Activated T-cell treated with anti-CD3 and anti-CD28 coated beads, Interleukin-2, amount 50 U/mL, for 4 hours (primary cell): ENCODE measurements around the gene APRT. TPM values are rescaled to one million over a fixed set of nuclear protein-coding genes. Genes with fewer than 3 reads are reported as not detected.

ENCODE experiments used
- ATAC-seq, 2 donors: fragments of 200-7000 bp; cut with Tn5 transposase; one replicate each; pipeline ENCODE4 v1.10.0; 2021
- DNase-seq: peaks from one replicate; pipeline ENCODE4 v3.0.0-alpha.2; 2020
- H3K27me3 Mint-ChIP-seq: one replicate; pipeline ENCODE4 v1.8.0; 2021; ENCODE audit warnings: low read depth, mixed read lengths
- H3K36me3 Mint-ChIP-seq: one replicate; pipeline ENCODE4 v1.8.0; 2022; ENCODE audit warnings: mixed read lengths; ENCODE audit not compliant: insufficient read depth
- H3K4me1 Mint-ChIP-seq: one replicate; pipeline ENCODE4 v1.8.0; 2021; ENCODE audit warnings: low read depth, mixed read lengths
- H3K4me3 Mint-ChIP-seq: one replicate; pipeline ENCODE4 v1.8.0; 2021; ENCODE audit warnings: mild to moderate bottlenecking, moderate library complexity, mixed read lengths
- H3K9me3 Mint-ChIP-seq: one replicate; pipeline ENCODE4 v1.8.0; 2021; ENCODE audit warnings: mixed read lengths
- total RNA-seq, 3 donors: library from RNA; stranded (reverse); gene quantifications; one replicate each; pipeline ENCODE4 v1.2.1, GENCODE V29; 2021

The APRT gene
- total RNA-seq, 3 donors from 2014 or later: 534 to 566 (median 566) TPM

DNA sequence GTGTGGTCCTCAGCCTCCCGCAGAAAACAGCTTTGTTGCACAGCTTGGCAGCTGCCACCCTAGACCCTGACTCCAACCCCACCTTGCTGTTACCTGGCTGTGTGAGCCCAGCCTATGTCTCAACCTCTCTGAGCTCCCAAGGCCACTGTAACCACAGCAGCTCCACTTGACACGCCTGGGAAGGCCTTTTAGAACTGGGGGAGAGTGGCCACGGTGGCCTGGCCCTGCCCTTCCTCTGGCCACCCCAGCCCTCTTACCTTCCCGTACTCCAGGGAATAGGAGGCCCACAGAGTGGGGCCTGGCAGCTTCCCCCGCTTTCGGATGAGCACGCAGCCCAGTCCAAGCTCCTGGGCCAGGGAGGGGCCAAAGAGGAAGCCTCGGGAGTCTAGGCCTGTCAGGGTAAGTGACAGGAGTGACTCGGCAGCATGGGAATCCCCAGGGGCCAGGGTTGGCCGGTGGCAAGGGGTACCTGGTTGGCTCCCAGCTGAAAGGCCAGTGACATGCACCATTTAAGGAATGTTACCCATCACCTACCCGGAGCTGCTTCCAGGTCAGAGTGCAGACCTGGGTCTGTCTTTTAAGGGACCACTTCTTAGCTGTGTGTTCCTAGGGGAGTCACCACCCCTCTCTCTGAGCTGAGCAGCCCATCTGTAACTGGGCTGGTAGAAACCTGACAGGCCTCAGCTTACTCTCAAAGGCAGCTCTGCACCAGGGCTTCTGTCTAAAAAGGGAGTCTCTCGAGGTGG, 1.4 kb downstream of the APRT start:
- Mint-ChIP-seq H3K36me3 (peaks cover 7% of the 10 kb centered on the region), H3K4me1 (peaks cover 7% of the 10 kb centered on the region), H3K27me3 (no peaks in the 10 kb centered on the region), H3K9me3 (no peaks in the 10 kb centered on the region), H3K4me3 (peak overlapping the region; percentile 89)
- ATAC-seq (peak; percentile 11 to 20), DNase-seq (no peak)

DNA sequence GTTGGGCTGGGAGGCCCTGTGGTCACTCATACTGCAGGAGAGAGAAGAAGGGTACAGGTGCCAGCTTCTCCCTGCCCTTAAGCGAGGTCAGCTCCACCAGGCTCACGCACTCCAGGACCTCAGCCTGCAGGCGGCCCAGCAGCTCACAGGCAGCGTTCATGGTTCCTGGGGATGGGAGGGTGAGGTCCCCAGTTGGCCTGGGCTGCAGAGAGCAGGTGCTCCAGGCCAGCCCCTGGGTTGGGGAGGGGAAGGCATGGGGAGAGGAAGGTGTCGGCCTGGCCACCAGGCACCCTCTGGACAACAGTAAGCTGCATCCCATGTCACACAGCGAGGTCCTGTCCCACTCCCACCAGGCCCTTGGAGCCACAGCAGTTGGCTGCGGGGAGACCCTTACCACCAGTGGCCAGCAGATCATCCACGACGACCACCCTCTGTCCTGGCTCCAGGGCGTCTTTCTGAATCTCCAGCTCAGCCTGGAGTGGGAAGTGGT, 2.0 kb downstream of the APRT start:
- Mint-ChIP-seq H3K4me3 (peak overlapping the region; percentile 89), H3K27me3 (no peaks in the 10 kb centered on the region), H3K9me3 (no peaks in the 10 kb centered on the region), H3K36me3 (peaks cover 7% of the 10 kb centered on the region), H3K4me1 (peaks cover 7% of the 10 kb centered on the region)
- DNase-seq (no peak), ATAC-seq (no peak)

DNA sequence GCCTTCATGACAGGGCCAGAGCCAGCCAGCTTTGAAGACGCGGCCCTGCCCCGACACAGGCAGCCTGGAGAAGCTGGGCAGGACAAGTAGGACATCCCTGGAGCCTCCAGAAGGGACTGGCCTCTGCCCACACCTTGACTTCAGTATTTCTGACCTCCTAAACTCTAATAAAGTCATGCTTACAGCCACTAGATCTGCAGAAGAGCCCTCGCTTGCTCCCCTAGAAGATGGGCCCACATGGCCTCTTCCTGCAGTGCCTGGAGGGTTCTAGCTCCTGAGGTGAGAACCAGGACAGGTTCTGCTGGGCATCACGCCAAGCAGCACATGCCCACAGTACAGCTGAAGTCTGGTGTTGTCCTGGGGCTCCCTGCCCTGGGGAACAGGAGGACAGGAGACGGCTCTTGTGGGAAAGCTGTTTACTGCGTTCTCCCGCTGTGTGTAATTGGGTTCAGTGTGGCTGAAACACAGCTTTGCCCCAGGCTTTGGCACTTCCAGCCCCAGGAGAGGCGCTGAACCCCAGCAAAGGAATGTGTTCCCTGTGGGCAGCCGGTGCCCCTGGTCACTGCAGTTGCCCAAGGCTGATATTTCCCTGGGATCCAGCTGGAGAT, 2.6 kb downstream of the APRT start:
- DNase-seq (no peak), ATAC-seq (no peak)
- Mint-ChIP-seq H3K4me1 (peaks cover 7% of the 10 kb centered on the region), H3K9me3 (no peaks in the 10 kb centered on the region), H3K36me3 (peaks cover 7% of the 10 kb centered on the region), H3K27me3 (no peaks in the 10 kb centered on the region), H3K4me3 (peak overlapping the region; percentile 89)

DNA sequence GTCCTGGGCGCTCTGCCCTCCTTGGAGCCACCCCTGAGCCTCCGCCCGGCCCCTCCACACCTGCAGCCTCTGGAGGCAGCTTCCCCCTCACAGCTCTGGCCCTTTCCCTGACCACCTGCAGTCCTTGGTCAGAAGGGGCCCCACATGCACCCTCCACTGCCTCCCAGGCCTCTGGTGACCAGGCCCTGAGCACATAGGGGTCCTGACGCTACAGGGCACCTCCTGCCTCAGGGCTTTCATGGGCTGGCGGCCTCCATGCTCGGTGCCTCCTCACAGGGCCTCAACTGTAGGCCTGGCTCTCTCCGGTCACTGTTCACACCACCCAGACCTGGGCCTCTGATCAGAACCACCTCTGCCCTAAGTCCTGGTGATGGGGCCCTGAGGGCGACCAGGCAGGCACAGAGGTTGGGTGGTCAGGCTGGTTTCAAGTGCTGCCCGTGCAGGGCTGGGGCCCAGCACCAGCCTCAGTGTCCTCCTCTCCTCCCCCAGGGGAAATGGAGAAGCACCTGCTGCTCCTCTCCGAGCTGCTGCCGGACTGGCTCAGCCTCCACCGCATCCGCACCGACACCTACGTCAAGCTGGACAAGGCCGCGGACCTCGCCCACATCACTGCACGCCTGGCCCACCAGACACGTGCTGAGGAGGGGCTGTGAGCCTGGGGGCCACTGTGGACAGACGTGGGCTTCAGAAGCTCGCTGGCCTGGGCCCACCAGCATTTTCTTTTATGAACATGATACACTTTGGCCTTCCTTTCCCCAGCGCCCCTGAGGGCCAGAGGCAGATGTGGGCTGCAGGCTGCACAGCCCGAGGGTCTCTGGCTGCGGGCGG, 3.9 kb downstream of the APRT start:
- no peaks in the 10 kb centered on the region for H3K27me3 Mint-ChIP-seq
- ATAC-seq: no peak
- peaks cover 7% of the 10 kb centered on the region for H3K36me3 Mint-ChIP-seq

DNA sequence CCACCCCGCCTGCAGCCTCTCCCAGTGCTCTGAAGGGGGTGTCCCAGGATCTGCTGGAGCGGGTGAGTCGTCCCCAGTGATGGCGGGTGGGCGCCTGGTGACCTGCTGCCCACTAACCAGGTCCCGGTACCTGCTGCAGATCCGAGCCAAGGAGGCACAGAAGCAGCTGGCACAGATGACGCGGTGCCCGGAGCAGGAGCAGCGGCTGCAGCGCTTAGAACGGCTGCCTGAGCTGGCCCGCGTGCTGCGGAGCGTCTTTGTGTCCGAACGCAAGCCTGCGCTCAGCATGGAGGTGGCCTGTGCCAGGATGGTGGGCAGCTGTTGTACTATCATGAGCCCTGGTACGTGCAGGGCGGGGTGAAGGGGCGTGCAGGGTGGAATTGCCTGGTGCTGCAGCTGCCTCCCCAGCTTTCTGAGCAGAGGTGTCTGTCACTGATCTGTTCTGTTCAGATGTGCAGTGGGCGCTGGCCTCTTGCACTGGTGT, 4.5 kb downstream of the APRT start:
- Mint-ChIP-seq H3K4me1 (peaks cover 10% of the 10 kb centered on the region), H3K27me3 (no peaks in the 10 kb centered on the region), H3K9me3 (no peaks in the 10 kb centered on the region), H3K36me3 (peaks cover 7% of the 10 kb centered on the region), H3K4me3 (no peak overlapping the region)
- DNase-seq (no peak), ATAC-seq (no peak)

More for the DNA sequence above, 3.9 kb downstream of the APRT start:
- H3K4me1 Mint-ChIP-seq: peaks cover 7% of the 10 kb centered on the region
- no peak overlapping the region for H3K4me3 Mint-ChIP-seq
- DNase-seq: no peak
- H3K9me3 Mint-ChIP-seq: no peaks in the 10 kb centered on the region

DNA sequence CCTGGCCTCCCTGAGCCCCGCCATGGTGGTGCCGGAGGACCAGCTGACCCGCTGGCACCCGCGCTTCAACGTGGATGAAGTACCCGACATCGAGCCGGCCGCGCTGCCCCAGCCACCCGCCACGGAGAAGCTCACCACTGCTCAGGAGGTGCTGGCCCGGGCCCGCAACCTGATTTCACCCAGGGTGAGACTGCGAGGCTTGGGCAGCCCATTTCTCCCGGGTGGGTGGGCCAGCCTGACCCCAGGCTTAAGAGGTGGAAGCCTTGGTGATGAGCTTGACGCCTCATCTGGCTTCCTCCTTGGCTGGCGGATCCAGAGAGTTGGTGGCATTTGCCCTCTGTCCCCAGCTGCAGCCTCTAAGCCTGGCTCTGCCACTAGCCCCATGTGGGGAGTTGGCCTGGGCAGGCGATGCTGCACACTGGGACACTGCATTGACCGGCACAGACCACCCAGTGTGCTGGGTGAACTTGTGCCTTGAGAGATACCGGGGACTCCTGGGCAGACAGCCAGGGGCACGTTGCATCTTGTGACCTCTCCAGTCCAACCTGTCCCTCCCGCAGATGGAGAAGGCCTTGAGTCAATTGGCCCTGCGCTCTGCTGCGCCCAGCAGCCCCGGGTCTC, 5.1 kb downstream of the APRT start:
- no peaks in the 10 kb centered on the region for H3K9me3 Mint-ChIP-seq

DNA sequence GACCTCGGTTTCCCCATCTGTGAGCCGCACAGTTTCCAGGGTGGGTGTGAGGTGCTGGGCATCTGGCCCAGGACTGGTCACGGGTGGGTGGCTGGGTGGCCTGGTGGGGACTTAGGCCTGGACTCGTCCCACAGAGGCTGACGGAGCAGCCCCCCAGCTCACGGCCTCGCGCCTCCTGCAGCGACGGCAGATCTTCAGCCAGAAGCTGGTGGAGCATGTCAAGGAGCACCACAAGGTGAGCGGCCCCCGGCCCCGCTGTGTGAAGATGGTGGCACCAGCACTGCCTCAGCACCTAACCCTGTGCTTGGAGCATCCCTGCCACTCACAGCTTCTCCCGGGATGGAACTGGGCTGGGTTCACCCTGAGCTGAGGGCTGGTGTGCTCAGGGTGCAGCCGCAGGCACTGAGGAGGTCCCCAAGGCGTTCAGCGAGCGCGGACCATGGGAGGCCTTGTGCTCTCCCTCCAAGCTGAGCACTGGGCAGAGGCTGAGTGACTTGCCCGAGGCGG, 5.8 kb downstream of the APRT start:
- H3K36me3 Mint-ChIP-seq: peaks cover 7% of the 10 kb centered on the region
- H3K27me3 Mint-ChIP-seq: no peaks in the 10 kb centered on the region
- H3K4me1 Mint-ChIP-seq: peaks cover 13% of the 10 kb centered on the region
- ATAC-seq: no peak
- H3K9me3 Mint-ChIP-seq: no peaks in the 10 kb centered on the region
- DNase-seq: no peak
- no peak overlapping the region for H3K4me3 Mint-ChIP-seq

More for the DNA sequence above, 5.1 kb downstream of the APRT start:
- Mint-ChIP-seq H3K4me1 (peaks cover 10% of the 10 kb centered on the region), H3K4me3 (no peak overlapping the region), H3K36me3 (peaks cover 7% of the 10 kb centered on the region), H3K27me3 (no peaks in the 10 kb centered on the region)
- DNase-seq: no peak
- ATAC-seq: no peak

DNA sequence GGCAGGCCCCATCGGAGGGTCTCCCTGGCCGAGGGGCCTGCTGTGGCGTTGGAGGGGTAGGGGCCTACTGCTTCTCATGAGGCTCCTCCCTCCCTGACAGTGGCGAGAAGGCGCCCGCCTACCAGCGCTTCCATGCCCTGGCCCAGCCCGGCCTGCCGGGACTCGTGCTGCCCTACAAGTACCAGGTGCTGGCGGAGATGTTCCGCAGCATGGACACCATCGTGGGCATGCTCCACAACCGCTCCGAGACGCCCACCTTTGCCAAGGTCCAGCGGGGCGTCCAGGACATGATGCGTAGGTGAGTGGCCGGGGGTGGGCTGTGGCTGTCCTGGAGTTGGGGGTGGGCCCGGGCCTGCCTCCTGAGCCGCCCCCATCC, 6.4 kb downstream of the APRT start:
- Mint-ChIP-seq H3K4me1 (peaks cover 12% of the 10 kb centered on the region), H3K9me3 (no peaks in the 10 kb centered on the region), H3K4me3 (peak overlapping the region; percentile 76), H3K27me3 (no peaks in the 10 kb centered on the region), H3K36me3 (peaks cover 6% of the 10 kb centered on the region)
- DNase-seq: no peak
- ATAC-seq: no peak

DNA sequence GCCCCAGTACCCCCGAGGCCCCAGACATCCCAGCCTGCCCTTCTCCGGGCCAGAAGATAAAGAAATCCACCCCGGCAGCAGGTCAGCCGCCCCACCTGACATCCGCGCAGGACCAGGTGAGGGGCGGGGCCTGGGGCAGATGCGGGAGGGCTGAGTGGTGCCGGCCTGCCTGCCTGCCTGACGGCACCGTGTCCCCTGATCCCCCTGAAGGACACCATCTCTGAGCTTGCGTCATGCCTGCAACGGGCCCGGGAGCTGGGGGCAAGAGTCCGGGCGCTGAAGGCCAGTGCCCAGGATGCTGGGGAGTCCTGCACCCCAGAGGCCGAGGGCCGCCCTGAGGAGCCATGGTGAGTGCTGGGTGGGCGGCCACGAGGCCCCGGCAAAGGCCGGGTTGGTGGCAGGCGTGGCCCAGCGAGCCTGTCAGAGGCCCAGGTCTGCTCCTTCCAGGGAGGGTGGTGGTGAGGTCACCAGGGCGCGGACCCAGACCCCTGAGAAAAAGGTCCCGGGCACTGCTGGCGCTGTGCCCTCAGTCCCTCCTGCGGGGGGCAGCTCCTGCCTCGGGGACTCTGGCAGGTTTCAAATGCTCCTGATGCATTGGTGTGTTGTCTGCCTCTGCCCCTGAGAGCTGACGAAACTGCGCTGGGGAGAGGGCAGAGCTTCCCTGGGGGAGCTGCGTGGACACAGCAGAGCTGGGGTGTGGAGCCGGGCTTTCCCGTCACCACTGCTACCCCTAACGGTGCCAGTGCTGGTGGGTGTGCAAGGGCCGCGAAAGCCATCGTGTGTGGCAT, 7.0 kb downstream of the APRT start:
- Mint-ChIP-seq H3K4me1 (peaks cover 14% of the 10 kb centered on the region), H3K4me3 (peak overlapping the region; percentile 76), H3K36me3 (peaks cover 3% of the 10 kb centered on the region), H3K27me3 (no peaks in the 10 kb centered on the region), H3K9me3 (no peaks in the 10 kb centered on the region)
- ATAC-seq (peak in 1 of 2 donors; percentile 14), DNase-seq (no peak)

DNA sequence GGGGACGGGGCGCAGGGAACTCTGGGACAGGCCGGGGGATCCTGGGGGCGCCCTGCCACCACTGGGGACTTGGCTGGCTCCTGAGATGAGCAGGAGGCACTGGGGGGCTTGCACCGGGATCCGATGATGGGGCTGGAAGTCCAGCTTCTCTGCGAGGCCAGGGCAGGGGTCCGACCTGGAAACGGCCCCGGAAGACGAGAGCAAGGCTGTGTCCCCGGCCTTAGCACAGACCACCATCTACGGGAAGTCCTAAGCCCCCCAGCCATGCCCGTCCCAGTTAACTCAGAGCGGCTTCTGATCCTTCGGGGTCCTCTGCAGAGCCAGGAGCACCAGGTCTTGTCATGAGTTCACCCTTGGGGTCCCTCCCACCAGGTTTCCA, 7.6 kb downstream of the APRT start:
- peaks cover 11% of the 10 kb centered on the region for H3K4me1 Mint-ChIP-seq
- no peak for DNase-seq
- H3K27me3 Mint-ChIP-seq: no peaks in the 10 kb centered on the region
- peak overlapping the region; percentile 76 for H3K4me3 Mint-ChIP-seq
- no peaks in the 10 kb centered on the region for H3K9me3 Mint-ChIP-seq
- no peaks in the 10 kb centered on the region for H3K36me3 Mint-ChIP-seq
- ATAC-seq: no peak

DNA sequence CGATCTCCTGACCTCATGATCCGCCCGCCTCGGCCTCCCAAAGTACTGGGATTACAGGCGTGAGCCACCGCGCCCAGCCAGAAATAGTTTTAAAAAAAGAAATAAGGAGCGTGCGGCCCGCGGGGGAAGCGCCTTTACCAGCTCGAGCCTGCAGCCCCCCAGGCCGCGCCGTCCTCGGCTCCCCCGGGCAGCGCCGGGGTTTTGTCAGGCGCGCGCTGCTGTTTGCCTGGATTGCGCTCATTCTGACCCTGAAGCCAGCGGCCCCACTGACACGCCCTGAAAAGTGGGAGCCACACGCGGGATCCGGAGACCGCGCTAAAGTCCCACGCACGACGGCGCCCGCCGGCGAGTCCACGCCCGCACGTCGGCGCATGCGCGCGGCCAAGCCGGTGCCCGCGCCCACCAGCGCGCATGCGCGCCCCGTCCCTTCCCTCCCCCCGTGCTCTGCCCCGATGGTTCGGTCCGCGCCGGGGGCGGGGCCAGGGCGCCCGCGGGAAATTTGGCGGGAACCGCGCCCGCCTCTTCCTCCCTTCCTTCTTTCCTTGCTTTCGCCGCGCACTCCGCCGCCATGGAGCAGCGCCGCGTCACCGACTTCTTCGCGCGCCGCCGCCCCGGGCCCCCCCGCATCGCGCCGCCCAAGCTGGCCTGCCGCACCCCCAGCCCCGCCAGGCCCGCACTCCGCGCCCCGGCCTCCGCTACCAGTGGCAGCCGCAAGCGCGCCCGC, 8.3 kb downstream of the APRT start, which contains the start of gene CDT1:
Gene CDT1 (plus strand): TSS at position 526 of the 724 bp plus-strand sequence. CDS start 43 bp downstream, at position 569.
- Mint-ChIP-seq H3K9me3 (no peaks in the 10 kb centered on the region), H3K27me3 (no peaks in the 10 kb centered on the region), H3K36me3 (no peaks in the 10 kb centered on the region), H3K4me3 (peak within 1 kb of the TSS; percentile 83), H3K4me1 (peaks cover 11% of the 10 kb centered on the region)
- ATAC-seq (peak; percentile 45 to 58), DNase-seq (peak; percentile 86)

DNA sequence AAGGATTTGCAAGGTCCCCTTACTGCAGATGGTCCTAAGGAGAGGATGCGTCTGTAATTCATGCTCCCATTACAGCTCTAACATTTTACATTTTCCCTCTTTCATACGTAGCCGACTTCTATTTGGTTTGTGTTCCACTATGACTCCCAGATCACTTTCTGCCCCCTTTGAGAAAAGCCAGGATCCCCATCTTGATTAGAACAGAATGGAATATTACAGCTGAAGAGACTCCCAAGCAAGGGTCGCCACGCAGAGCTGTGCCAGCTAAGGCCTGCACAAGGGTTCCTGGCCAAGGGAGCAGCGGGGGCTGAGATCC, 11.5 kb downstream of the APRT start:
- Mint-ChIP-seq H3K27me3 (no peaks in the 10 kb centered on the region), H3K4me3 (no peak overlapping the region), H3K4me1 (peaks cover 13% of the 10 kb centered on the region), H3K36me3 (no peaks in the 10 kb centered on the region), H3K9me3 (no peaks in the 10 kb centered on the region)
- no peak for ATAC-seq
- no peak for DNase-seq
